Mucosa of rectum (tissue), 2 donors: ENCODE measurements around the gene TINAGL1.

Experiments used
- H3K27ac ChIP-seq, 2 donors: one replicate each; pipeline ENCODE4 v1.7.0; 2013; ENCODE audit warnings: inconsistent platforms in 2 of 2, low read depth in 2 of 2, low read length in 2 of 2
- H3K27me3 ChIP-seq, 2 donors: one replicate each; pipeline ENCODE4 v1.7.0; 2013; ENCODE audit warnings: low read length in 2 of 2; ENCODE audit not compliant: control insufficient read depth in 2 of 2, insufficient read depth in 2 of 2
- H3K36me3 ChIP-seq, 2 donors: one replicate each; pipeline ENCODE4 v1.7.0; 2013; ENCODE audit warnings: low read length in 2 of 2; ENCODE audit not compliant: control insufficient read depth in 2 of 2, insufficient read depth in 2 of 2
- H3K4me1 ChIP-seq, 2 donors: one replicate each; pipeline ENCODE4 v1.7.0; 2013; ENCODE audit warnings: low read length in 2 of 2, mild to moderate bottlenecking in 1 of 2; ENCODE audit not compliant: control insufficient read depth in 2 of 2, insufficient read depth in 2 of 2
- H3K4me3 ChIP-seq, 2 donors: one replicate each; pipeline ENCODE4 v1.7.0; 2013; ENCODE audit warnings: low read length in 2 of 2
- H3K9ac ChIP-seq, 2 donors: one replicate each; pipeline ENCODE4 v1.7.0; 2013; ENCODE audit warnings: low read length in 2 of 2, low read depth in 1 of 2, mild to moderate bottlenecking in 1 of 2
- H3K9me3 ChIP-seq, 2 donors: one replicate each; pipeline ENCODE4 v1.7.0; 2013; ENCODE audit warnings: low read length in 2 of 2; ENCODE audit not compliant: control insufficient read depth in 2 of 2
- donor health status: healthy.
- donor health status: Normal muscosa, but diverticular disease.

TINAGL1 gene

GRCh38 chr1:31628931-31629556, 52.7 kb downstream of the TINAGL1 start:
- peaks cover 13 to 20% of the 10 kb centered on the region in 2 donors for H3K4me1 ChIP-seq
- peaks cover 35 to 55% of the 10 kb centered on the region in 2 donors for H3K36me3 ChIP-seq
- no peaks in the 10 kb centered on the region for H3K27me3 ChIP-seq

DNA sequence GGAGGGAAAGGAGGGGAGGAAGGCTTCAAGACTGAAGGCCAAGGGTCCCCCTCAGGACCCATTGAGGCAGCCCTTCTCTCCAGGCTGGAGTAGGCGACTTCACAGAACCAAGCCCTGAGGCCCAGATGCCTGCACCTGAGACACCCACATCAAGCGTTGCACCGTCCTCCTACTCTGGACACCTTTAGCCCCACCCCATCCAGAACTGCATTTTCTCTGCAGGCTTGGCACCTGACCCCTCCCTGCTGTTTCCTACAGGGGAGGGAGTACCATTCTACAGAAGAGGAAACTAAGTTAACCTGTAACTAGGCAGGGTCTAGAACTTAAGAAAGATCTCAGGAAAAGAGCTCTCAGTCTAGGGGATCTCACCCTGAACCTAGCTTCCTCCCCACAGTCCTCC, 56.3 kb downstream of the TINAGL1 start:
- peaks cover 43 to 65% of the 10 kb centered on the region in 2 donors for H3K36me3 ChIP-seq

More at GRCh38 chr1:31628931-31629556, 52.7 kb downstream of the TINAGL1 start:
- Histone ChIP-seq H3K9ac (no peak overlapping the region), H3K9me3 (no peaks in the 10 kb centered on the region), H3K4me3 (no peak overlapping the region), H3K27ac (no peak overlapping the region)

DNA sequence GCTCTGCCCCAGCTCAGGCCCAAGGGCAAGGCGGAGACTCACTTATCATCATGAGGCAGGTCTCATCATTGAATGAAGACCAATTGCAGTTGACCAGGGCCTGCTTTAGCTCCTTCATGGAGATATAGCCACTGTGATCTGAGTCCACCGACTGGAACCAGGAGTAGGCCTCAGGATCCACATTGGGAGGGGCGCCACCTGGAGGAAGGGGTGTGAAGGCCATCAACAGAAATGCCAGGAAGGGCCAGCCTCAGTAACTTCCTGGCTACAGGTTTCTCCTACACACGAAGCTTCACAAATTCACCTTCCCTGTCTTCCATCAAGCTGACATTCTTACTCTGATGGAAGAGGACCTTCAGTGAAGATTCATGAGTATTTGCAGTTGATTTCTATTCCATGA, 56.8 kb downstream of the TINAGL1 start:
- Histone ChIP-seq H3K27ac (peak overlapping the region; percentile 67 to 76), H3K9me3 (no peaks in the 10 kb centered on the region), H3K27me3 (no peaks in the 10 kb centered on the region), H3K9ac (peak overlapping the region; percentile 19 to 39), H3K4me1 (peaks cover 15 to 34% of the 10 kb centered on the region in 2 donors), H3K36me3 (peaks cover 42 to 62% of the 10 kb centered on the region in 2 donors), H3K4me3 (no peak overlapping the region)

More for the DNA sequence above, 56.3 kb downstream of the TINAGL1 start:
- H3K4me1 ChIP-seq = peaks cover 13 to 32% of the 10 kb centered on the region in 2 donors
- no peak overlapping the region for H3K4me3 ChIP-seq
- H3K9me3 ChIP-seq = no peaks in the 10 kb centered on the region
- peak overlapping the region; percentile 19 to 39 for H3K9ac ChIP-seq
- no peaks in the 10 kb centered on the region for H3K27me3 ChIP-seq
- H3K27ac ChIP-seq = peak overlapping the region; percentile 67 to 76
